Measurements from ENCODE around the gene FGL2.

- TF ChIP-seq, protein P1, sequence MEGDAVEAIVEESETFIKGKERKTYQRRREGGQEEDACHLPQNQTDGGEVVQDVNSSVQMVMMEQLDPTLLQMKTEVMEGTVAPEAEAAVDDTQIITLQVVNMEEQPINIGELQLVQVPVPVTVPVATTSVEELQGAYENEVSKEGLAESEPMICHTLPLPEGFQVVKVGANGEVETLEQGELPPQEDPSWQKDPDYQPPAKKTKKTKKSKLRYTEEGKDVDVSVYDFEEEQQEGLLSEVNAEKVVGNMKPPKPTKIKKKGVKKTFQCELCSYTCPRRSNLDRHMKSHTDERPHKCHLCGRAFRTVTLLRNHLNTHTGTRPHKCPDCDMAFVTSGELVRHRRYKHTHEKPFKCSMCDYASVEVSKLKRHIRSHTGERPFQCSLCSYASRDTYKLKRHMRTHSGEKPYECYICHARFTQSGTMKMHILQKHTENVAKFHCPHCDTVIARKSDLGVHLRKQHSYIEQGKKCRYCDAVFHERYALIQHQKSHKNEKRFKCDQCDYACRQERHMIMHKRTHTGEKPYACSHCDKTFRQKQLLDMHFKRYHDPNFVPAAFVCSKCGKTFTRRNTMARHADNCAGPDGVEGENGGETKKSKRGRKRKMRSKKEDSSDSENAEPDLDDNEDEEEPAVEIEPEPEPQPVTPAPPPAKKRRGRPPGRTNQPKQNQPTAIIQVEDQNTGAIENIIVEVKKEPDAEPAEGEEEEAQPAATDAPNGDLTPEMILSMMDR (conservative IDR thresholded peaks at IDR 0.05 in 1 of 2, IDR thresholded peaks at IDR 0.05 in 1 of 2; ENCODE audit: extremely low read depth in 1 of 2, insufficient read depth in 1 of 2, low read depth in 1 of 2, low read length in 2 of 2) = no peak
- TF ChIP-seq EZH2 (IDR thresholded peaks at IDR 0.05; ENCODE audit: borderline replicate concordance, low read length) = no peak
These were observed 44.8 kb upstream of the FGL2 start for GRCh38 chr7:77244222-77244934.
